CD14-positive monocyte (primary cell): Measurements from ENCODE around the gene SLC16A13. TPM values are rescaled to one million over a fixed set of nuclear protein-coding genes. Genes with fewer than 3 reads are reported as not detected.

Source experiments
- DNase-seq, 3 donors: peaks; one replicate each; pipeline ENCODE4 v3.0.0-alpha.2; 2011 to 2022
- H2AFZ ChIP-seq: 2 replicates; pipeline ENCODE4 v1.6.0; 2012; ENCODE audit warnings: mild to moderate bottlenecking, low read depth, low read length, inconsistent platforms; ENCODE audit not compliant: insufficient read depth, poor library complexity, severe bottlenecking
- H3K27ac ChIP-seq, 2 donors: 1 replicate in 1 of 2; 2 replicates in 1 of 2; pipeline ENCODE4 v1.5.1; 2012 to 2013; ENCODE audit warnings: low read length in 2 of 2, control low read depth in 1 of 2, inconsistent platforms in 1 of 2, low read depth in 1 of 2, mild to moderate bottlenecking in 1 of 2
- H3K27me3 ChIP-seq, 2 donors: one replicate each; pipeline versions ENCODE4 v1.6.0 to v1.6.1; 2011 to 2013; ENCODE audit warnings: low read length in 2 of 2; ENCODE audit not compliant: control insufficient read depth in 2 of 2, insufficient read depth in 2 of 2
- H3K36me3 ChIP-seq, 2 donors: replicated peaks in 1 of 2; 1 replicate in 1 of 2; 2 replicates in 1 of 2; pipeline versions ENCODE4 v1.5.1 to v1.6.1; 2012 to 2013; ENCODE audit warnings: low read length in 2 of 2, control low read depth in 1 of 2, inconsistent platforms in 1 of 2, mild to moderate bottlenecking in 1 of 2; ENCODE audit not compliant: insufficient read depth in 2 of 2, control insufficient read depth in 1 of 2
- H3K4me1 ChIP-seq, 2 donors: 1 replicate in 1 of 2; 2 replicates in 1 of 2; pipeline versions ENCODE4 v1.5.1 to v1.6.1; 2012 to 2013; ENCODE audit warnings: low read length in 2 of 2, control low read depth in 1 of 2, inconsistent platforms in 1 of 2, mild to moderate bottlenecking in 1 of 2, moderate library complexity in 1 of 2; ENCODE audit not compliant: insufficient read depth in 2 of 2, control insufficient read depth in 1 of 2
- H3K4me2 ChIP-seq: replicated peaks from 2 replicates; pipeline ENCODE3; 2012; ENCODE audit warnings: low read length, moderate library complexity, mild to moderate bottlenecking; ENCODE audit not compliant: poor library complexity, severe bottlenecking; ENCODE audit errors: extremely low read depth
- H3K4me3 ChIP-seq, 3 experiments: fragments of 200-600 bp in 1 of 3; sonication (generic) in 1 of 3; replicated peaks in 1 of 3; 1 replicate in 2 of 3; 2 replicates in 1 of 3; pipeline ENCODE4 v1.5.1; 2011 to 2013; ENCODE audit warnings: low read length in 3 of 3, mild to moderate bottlenecking in 3 of 3, control low read depth in 2 of 3, low read depth in 2 of 3, inconsistent platforms in 1 of 3, moderate library complexity in 1 of 3
- H3K79me2 ChIP-seq: 2 replicates; pipeline ENCODE4 v1.6.0; 2012; ENCODE audit warnings: mild to moderate bottlenecking, control low read depth, inconsistent platforms, low read length, moderate library complexity; ENCODE audit not compliant: insufficient read depth
- H3K9ac ChIP-seq: 2 replicates; pipeline ENCODE4 v1.6.0; 2017; ENCODE audit warnings: low read length, mild to moderate bottlenecking; ENCODE audit not compliant: insufficient read depth, poor library complexity, severe bottlenecking
- H3K9me3 ChIP-seq, 2 donors: replicated peaks in 1 of 2; 1 replicate in 1 of 2; 2 replicates in 1 of 2; pipeline versions ENCODE4 v1.5.1 to v1.6.1; 2012 to 2013; ENCODE audit warnings: low read length in 2 of 2, control low read depth in 1 of 2; ENCODE audit not compliant: control insufficient read depth in 1 of 2, insufficient read depth in 1 of 2
- H4K20me1 ChIP-seq: 2 replicates; pipeline ENCODE4 v1.6.0; 2012; ENCODE audit warnings: mild to moderate bottlenecking, low read length, control low read depth, moderate library complexity; ENCODE audit not compliant: insufficient read depth
- H3K27ac Mint-ChIP-seq, 7 donors: one replicate each; pipeline ENCODE4 v1.8.0; 2020; ENCODE audit warnings: mild to moderate bottlenecking in 7 of 7, mixed read lengths in 7 of 7, moderate library complexity in 6 of 7, inconsistent platforms in 2 of 7
- H3K27me3 Mint-ChIP-seq, 3 donors: one replicate each; pipeline ENCODE4 v1.8.0; 2021 to 2022; ENCODE audit warnings: low read depth in 3 of 3, mild to moderate bottlenecking in 3 of 3, mixed read lengths in 3 of 3, moderate library complexity in 3 of 3, inconsistent platforms in 1 of 3
- H3K36me3 Mint-ChIP-seq, 2 donors: one replicate each; pipeline ENCODE4 v1.8.0; 2020; ENCODE audit warnings: mixed read lengths in 2 of 2, inconsistent platforms in 1 of 2, mild to moderate bottlenecking in 1 of 2
- H3K4me1 Mint-ChIP-seq: one replicate; pipeline ENCODE4 v1.8.0; 2020; ENCODE audit warnings: mild to moderate bottlenecking, mixed read lengths
- H3K4me3 Mint-ChIP-seq, 2 donors: one replicate each; pipeline ENCODE4 v1.8.0; 2020; ENCODE audit warnings: mild to moderate bottlenecking in 2 of 2, mixed read lengths in 2 of 2, moderate library complexity in 1 of 2
- H3K9me3 Mint-ChIP-seq, 7 donors: one replicate each; pipeline ENCODE4 v1.8.0; 2020 to 2022; ENCODE audit warnings: mixed read lengths in 7 of 7, mild to moderate bottlenecking in 6 of 7, moderate library complexity in 6 of 7, inconsistent platforms in 2 of 7
- WGBS: methylation state at CpG from one replicate; pipeline ENCODE4 v1.1.5; 2013; ENCODE audit warnings: missing lambda C conversion rate; ENCODE audit not compliant: insufficient coverage; 5-methylcytosine and 5-hydroxymethylcytosine counted together
- intact Hi-C, 2 donors: fragments of 100-400 bp; cut with micrococcal nuclease; formaldehyde crosslinking; loops; one replicate each; pipeline versions ENCODE4 v1.15.0 to v1.15.1; 2023
- polyA plus RNA-seq, 3 donors: library from polyadenylated mRNA; depleted of rRNA in 1 of 3; unstranded in 2 of 3; stranded (reverse) in 1 of 3; fragments of 300-500 nt in 2 of 3; fragments of >200 nt in 1 of 3; fragmentation: Illumina TruSeq in 2 of 3; gene quantifications; 1 replicate in 2 of 3; 2 replicates in 1 of 3; pipeline ENCODE4 v1.2.3, GENCODE V29; 2012 to 2021
- TF ChIP-seq, protein P1 (sequence below): fragments of 200-600 bp; IDR thresholded peaks from one replicate; pipeline ENCODE4 v1.8.0; 2022; ENCODE audit warnings: antibody characterized with exemption, mild to moderate bottlenecking

The SLC16A13 gene
- polyA plus RNA-seq, 3 donors: 0.93 to 3.1 (median 2.2) TPM

DNA sequence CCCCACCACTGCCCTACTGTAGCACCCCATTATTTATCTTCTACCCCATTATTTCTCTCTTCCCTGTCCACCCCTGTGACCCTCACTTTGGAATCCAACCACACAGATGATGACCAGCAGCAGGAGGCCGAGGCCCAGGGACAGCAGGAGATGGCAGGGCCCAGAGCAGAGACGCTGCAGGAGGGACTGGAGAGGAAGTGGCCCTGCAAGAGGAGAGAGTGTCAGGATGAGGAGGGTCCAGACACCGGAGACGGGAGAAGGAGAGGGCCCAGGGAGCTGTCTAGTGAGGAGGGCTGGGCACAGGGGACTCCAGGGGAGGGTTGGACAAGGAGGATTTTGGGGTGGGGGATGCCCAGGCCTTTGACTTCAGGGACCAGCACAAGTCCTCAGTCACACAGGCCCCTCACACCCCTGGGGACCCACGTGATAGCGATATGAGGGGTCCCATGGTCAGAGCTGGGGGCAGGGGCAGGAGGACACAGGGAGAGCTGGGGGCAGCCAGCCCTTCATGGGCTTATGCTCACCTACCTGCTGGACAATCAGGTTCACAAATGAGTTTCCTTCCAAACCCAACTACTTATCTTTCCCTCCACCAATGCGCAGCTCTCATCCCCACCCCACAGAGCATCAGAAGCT, 42.2 kb downstream of the SLC16A13 start:
- no peaks in the 10 kb centered on the region for H3K9me3 ChIP-seq
- Mint-ChIP-seq H3K4me1 (peaks cover 47% of the 10 kb centered on the region), H3K4me3 (peak overlapping the region in 1 of 2 donors; percentile 46), H3K9me3 (peaks cover 0 to 5% (median 2%) of the 10 kb centered on the region in 7 donors), H3K27ac (peak overlapping the region in 1 of 7 donors; percentile 2), H3K27me3 (peaks cover 1 to 5% (median 4%) of the 10 kb centered on the region in 3 donors), H3K36me3 (peaks cover 30 to 34% of the 10 kb centered on the region in 2 donors)
- peak overlapping the region in 2 of 3 experiments; percentile 12 to 24 for H3K4me3 ChIP-seq
- H3K27ac ChIP-seq: no peak overlapping the region
- WGBS: 91% methylated on average over 5 of the region's 7 CpGs
- H3K79me2 ChIP-seq: no peaks in the 10 kb centered on the region
- H2AFZ ChIP-seq: no peak overlapping the region
- intact Hi-C loops: loop anchor here in 1 of 2 donors (10.0 kb wide), 1 partner anchor 1527 kb away; no protein-coding TSS in a partner anchor
- no peak for DNase-seq
- peaks cover 34 to 42% of the 10 kb centered on the region in 2 donors for H3K4me1 ChIP-seq
- peaks cover 0 to 3% of the 10 kb centered on the region in 2 donors for H3K36me3 ChIP-seq
- no peaks in the 10 kb centered on the region for H3K27me3 ChIP-seq
- TF ChIP-seq, protein P1, sequence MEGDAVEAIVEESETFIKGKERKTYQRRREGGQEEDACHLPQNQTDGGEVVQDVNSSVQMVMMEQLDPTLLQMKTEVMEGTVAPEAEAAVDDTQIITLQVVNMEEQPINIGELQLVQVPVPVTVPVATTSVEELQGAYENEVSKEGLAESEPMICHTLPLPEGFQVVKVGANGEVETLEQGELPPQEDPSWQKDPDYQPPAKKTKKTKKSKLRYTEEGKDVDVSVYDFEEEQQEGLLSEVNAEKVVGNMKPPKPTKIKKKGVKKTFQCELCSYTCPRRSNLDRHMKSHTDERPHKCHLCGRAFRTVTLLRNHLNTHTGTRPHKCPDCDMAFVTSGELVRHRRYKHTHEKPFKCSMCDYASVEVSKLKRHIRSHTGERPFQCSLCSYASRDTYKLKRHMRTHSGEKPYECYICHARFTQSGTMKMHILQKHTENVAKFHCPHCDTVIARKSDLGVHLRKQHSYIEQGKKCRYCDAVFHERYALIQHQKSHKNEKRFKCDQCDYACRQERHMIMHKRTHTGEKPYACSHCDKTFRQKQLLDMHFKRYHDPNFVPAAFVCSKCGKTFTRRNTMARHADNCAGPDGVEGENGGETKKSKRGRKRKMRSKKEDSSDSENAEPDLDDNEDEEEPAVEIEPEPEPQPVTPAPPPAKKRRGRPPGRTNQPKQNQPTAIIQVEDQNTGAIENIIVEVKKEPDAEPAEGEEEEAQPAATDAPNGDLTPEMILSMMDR: no peak
- no peak overlapping the region for H3K9ac ChIP-seq
- peak overlapping the region; percentile 23 for H3K4me2 ChIP-seq
- no peaks in the 10 kb centered on the region for H4K20me1 ChIP-seq

- Histone ChIP-seq H3K4me1 (peaks cover 39 to 48% of the 10 kb centered on the region in 2 donors), H4K20me1 (no peaks in the 10 kb centered on the region), H3K9me3 (no peaks in the 10 kb centered on the region), H3K4me2 (peak overlapping the region; percentile 20), H3K9ac (no peak overlapping the region), H2AFZ (no peak overlapping the region), H3K27ac (no peak overlapping the region), H3K36me3 (peaks cover 0 to 3% of the 10 kb centered on the region in 2 donors), H3K27me3 (no peaks in the 10 kb centered on the region), H3K79me2 (no peaks in the 10 kb centered on the region), H3K4me3 (peak overlapping the region in 2 of 3 experiments; percentile 1 to 24)
- Mint-ChIP-seq H3K4me3 (peak overlapping the region in 1 of 2 donors; percentile 64), H3K27ac (peak overlapping the region in 1 of 7 donors; percentile 28), H3K9me3 (peaks cover 0 to 5% (median 2%) of the 10 kb centered on the region in 7 donors), H3K27me3 (peaks cover 1 to 8% (median 7%) of the 10 kb centered on the region in 3 donors), H3K36me3 (peaks cover 28 to 34% of the 10 kb centered on the region in 2 donors), H3K4me1 (peaks cover 52% of the 10 kb centered on the region)
- TF ChIP-seq, protein P1: no peak
- 98% methylated on average over 8 of the region's 10 CpGs for WGBS
- no peak for DNase-seq
- intact Hi-C loops: loop anchor here in 1 of 2 donors (10.0 kb wide), 1 partner anchor 1526 kb away; no protein-coding TSS in a partner anchor
Measured at GRCh38 chr17:7078711-7079110, 42.9 kb downstream of the SLC16A13 start.
